ENCODE measurements around the gene FBP1. TPM values are rescaled to one million over a fixed set of nuclear protein-coding genes. Genes with fewer than 3 reads are reported as not detected.

FBP1 gene
- polyA plus RNA-seq, 3 donors = 82.2 to 95.5 (median 84.4) TPM

DNA sequence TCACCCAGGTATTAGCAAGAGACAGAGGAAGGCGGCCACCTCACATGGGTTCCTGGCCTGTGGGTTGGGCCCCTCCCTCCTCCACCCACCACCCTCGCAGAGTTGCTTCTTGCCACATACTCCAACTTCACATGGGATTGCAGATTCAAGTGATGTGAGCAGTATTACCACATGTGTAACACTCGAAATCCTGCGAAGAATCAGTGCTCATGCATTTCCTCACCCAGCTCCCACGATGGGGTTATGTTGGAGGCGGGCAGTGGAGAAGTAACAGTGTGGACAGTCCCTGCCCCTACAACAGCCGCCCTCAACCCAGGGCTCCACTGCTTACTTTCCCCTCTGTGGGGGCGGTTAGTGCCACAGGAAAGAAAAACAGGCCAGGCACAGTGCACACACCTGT lies 3.9 kb upstream of the FBP1 start:
- Histone ChIP-seq H3K4me3 (replicated peaks in 1 of 3; ENCODE audit: low read depth in 2 of 3, low read length in 3 of 3) (peak overlapping the region in 1 of 3 experiments; percentile 17), H3K4me2 (replicated peaks; ENCODE audit: extremely low read depth, low read length, poor library complexity, severe bottlenecking) (peak overlapping the region; percentile 30), H4K20me1 (ENCODE audit: insufficient read depth, low read length) (no peaks in the 10 kb centered on the region), H3K9ac (ENCODE audit: insufficient read depth, low read length, poor library complexity, severe bottlenecking) (no peak overlapping the region), H3K27me3 (ENCODE audit: control insufficient read depth in 2 of 2, insufficient read depth in 2 of 2, low read length in 2 of 2) (no peaks in the 10 kb centered on the region), H2AFZ (ENCODE audit: insufficient read depth, low read depth, low read length, poor library complexity, severe bottlenecking) (no peak overlapping the region), H3K9me3 (replicated peaks in 1 of 2; ENCODE audit: control insufficient read depth in 1 of 2, insufficient read depth in 1 of 2, low read length in 2 of 2) (no peaks in the 10 kb centered on the region), H3K4me1 (ENCODE audit: control insufficient read depth in 1 of 2, insufficient read depth in 2 of 2, low read length in 2 of 2) (peaks cover 52 to 66% of the 10 kb centered on the region in 2 donors), H3K27ac (ENCODE audit: low read depth in 1 of 2, low read length in 2 of 2) (peak overlapping the region; percentile 76 to 80), H3K36me3 (replicated peaks in 1 of 2; ENCODE audit: control insufficient read depth in 1 of 2, insufficient read depth in 2 of 2, low read length in 2 of 2) (no peaks in the 10 kb centered on the region), H3K79me2 (ENCODE audit: insufficient read depth, low read length) (peaks cover 12% of the 10 kb centered on the region)
- TF ChIP-seq CTCF (IDR thresholded peaks at IDR 0.05) = no peak
- H3K4me3 Mint-ChIP-seq = no peak overlapping the region
- H3K36me3 Mint-ChIP-seq = peaks cover 0 to 10% of the 10 kb centered on the region in 2 donors
- no peaks in the 10 kb centered on the region for H3K9me3 Mint-ChIP-seq
- intact Hi-C loops (cut with micrococcal nuclease) = no loop called here
- DNase-seq = peak; percentile 87 to 88 (median 87)
- WGBS (ENCODE audit: insufficient coverage) = no CpG with 5 or more reads among the region's 8 CpGs
- H3K4me1 Mint-ChIP-seq = peaks cover 61% of the 10 kb centered on the region
- H3K27ac Mint-ChIP-seq = peak overlapping the region; percentile 88 to 97 (median 93)
- peaks cover 0 to 7% (median 6%) of the 10 kb centered on the region in 3 donors for H3K27me3 Mint-ChIP-seq (ENCODE audit: low read depth in 3 of 3)

DNA sequence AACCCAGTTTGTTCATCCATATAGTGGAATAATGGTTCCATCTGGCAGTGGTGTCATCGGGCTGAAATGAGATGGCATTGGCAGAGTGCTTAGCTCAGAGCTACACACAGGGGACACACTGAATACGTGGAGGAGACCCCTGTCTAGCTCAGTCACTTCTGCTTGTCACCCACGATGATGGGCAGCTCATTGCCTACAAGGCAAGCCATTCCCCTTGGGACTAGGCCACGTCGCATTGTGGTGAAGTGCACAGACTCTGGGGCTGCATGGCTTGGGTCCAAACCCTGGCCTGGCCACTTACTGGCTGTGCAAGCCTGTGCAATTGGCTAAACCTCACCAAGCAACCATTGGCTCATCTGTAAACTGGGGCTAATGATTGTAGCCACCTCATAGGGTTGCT lies 3.2 kb upstream of the FBP1 start:
- no peak overlapping the region for H3K4me3 ChIP-seq (replicated peaks in 1 of 3; ENCODE audit: low read depth in 2 of 3, low read length in 3 of 3)
- H3K9ac ChIP-seq (ENCODE audit: insufficient read depth, low read length, poor library complexity, severe bottlenecking) = no peak overlapping the region
- H2AFZ ChIP-seq (ENCODE audit: insufficient read depth, low read depth, low read length, poor library complexity, severe bottlenecking) = no peak overlapping the region
- H4K20me1 ChIP-seq (ENCODE audit: insufficient read depth, low read length) = no peaks in the 10 kb centered on the region
- Mint-ChIP-seq H3K36me3 (peaks cover under 1 to 12% of the 10 kb centered on the region in 2 donors), H3K27ac (peak overlapping the region; percentile 49 to 97 (median 91)), H3K27me3 (ENCODE audit: low read depth in 3 of 3) (peaks cover 0 to 9% (median 6%) of the 10 kb centered on the region in 3 donors), H3K4me3 (no peak overlapping the region), H3K9me3 (no peaks in the 10 kb centered on the region), H3K4me1 (peaks cover 63% of the 10 kb centered on the region)
- 93% methylated on average over 5 of the region's 5 CpGs for WGBS (ENCODE audit: insufficient coverage)
- TF ChIP-seq CTCF (IDR thresholded peaks at IDR 0.05) = no peak
- H3K27me3 ChIP-seq (ENCODE audit: control insufficient read depth in 2 of 2, insufficient read depth in 2 of 2, low read length in 2 of 2) = no peaks in the 10 kb centered on the region
- H3K79me2 ChIP-seq (ENCODE audit: insufficient read depth, low read length) = peaks cover 19% of the 10 kb centered on the region
- no peak for DNase-seq
- H3K9me3 ChIP-seq (replicated peaks in 1 of 2; ENCODE audit: control insufficient read depth in 1 of 2, insufficient read depth in 1 of 2, low read length in 2 of 2) = no peaks in the 10 kb centered on the region
- H3K4me2 ChIP-seq (replicated peaks; ENCODE audit: extremely low read depth, low read length, poor library complexity, severe bottlenecking) = no peak overlapping the region
- H3K27ac ChIP-seq (ENCODE audit: low read depth in 1 of 2, low read length in 2 of 2) = peak overlapping the region in 1 of 2 donors; percentile 80
- H3K36me3 ChIP-seq (replicated peaks in 1 of 2; ENCODE audit: control insufficient read depth in 1 of 2, insufficient read depth in 2 of 2, low read length in 2 of 2) = no peaks in the 10 kb centered on the region
- peaks cover 53 to 66% of the 10 kb centered on the region in 2 donors for H3K4me1 ChIP-seq (ENCODE audit: control insufficient read depth in 1 of 2, insufficient read depth in 2 of 2, low read length in 2 of 2)
- intact Hi-C loops (cut with micrococcal nuclease) = no loop called here
